Ureter (tissue), 1 donor: ENCODE data around the gene FREM2. TPM values are rescaled to one million over a fixed set of nuclear protein-coding genes. Genes with fewer than 3 reads are reported as not detected.

Experiments used
- DNase-seq: peaks from one replicate; pipeline ENCODE4 v3.0.0-alpha.2; 2020; ENCODE audit warnings: low spot score
- total RNA-seq: library from RNA; stranded (reverse); gene quantifications from one replicate; pipeline ENCODE4 v1.2.4, GENCODE V29; 2023
- donor health status: DM: yes; HTN: yes; CAD: no.

FREM2 gene, protein sequence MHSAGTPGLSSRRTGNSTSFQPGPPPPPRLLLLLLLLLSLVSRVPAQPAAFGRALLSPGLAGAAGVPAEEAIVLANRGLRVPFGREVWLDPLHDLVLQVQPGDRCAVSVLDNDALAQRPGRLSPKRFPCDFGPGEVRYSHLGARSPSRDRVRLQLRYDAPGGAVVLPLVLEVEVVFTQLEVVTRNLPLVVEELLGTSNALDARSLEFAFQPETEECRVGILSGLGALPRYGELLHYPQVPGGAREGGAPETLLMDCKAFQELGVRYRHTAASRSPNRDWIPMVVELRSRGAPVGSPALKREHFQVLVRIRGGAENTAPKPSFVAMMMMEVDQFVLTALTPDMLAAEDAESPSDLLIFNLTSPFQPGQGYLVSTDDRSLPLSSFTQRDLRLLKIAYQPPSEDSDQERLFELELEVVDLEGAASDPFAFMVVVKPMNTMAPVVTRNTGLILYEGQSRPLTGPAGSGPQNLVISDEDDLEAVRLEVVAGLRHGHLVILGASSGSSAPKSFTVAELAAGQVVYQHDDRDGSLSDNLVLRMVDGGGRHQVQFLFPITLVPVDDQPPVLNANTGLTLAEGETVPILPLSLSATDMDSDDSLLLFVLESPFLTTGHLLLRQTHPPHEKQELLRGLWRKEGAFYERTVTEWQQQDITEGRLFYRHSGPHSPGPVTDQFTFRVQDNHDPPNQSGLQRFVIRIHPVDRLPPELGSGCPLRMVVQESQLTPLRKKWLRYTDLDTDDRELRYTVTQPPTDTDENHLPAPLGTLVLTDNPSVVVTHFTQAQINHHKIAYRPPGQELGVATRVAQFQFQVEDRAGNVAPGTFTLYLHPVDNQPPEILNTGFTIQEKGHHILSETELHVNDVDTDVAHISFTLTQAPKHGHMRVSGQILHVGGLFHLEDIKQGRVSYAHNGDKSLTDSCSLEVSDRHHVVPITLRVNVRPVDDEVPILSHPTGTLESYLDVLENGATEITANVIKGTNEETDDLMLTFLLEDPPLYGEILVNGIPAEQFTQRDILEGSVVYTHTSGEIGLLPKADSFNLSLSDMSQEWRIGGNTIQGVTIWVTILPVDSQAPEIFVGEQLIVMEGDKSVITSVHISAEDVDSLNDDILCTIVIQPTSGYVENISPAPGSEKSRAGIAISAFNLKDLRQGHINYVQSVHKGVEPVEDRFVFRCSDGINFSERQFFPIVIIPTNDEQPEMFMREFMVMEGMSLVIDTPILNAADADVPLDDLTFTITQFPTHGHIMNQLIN (N-terminal part only)
- total RNA-seq, result 12.4 TPM

DNA sequence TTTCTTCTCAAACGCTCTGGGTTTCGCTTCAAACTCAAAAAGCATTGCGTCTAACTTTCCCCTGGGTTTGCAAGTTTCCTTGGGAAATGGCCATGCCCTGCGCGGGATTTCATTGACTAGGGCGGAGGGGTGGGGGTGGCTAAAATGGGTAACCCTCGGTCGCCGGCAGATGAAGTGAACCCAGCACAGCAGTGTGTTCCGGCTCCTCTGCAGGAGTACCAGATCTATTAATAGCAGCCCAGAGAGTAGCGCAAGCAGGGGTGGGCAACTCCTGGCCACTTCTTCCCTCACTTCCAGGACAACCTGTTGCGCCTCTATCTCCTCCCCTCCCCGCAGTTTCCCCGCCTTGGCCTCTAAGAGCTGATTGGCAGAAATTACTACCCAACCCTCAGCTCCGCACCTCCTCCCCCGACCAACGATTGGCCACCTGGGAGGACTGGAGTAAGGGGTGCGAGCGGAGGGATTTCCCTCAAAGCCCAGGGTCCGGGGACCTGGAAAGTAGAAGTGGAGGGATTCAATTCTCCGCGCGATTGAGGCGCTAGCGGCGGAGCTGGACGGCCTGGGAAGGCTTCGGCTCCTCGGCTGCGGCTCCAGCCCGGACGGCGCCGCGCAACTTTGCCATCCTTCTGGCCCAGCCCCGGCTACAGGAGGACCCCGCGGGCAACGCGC, at the start of gene FREM2:
TSS of gene FREM2 (plus strand) at position 501 of the 669 bp plus-strand sequence. CDS start 268 bp downstream, outside the sequence.
- DNase-seq, result peak; percentile 52

DNA sequence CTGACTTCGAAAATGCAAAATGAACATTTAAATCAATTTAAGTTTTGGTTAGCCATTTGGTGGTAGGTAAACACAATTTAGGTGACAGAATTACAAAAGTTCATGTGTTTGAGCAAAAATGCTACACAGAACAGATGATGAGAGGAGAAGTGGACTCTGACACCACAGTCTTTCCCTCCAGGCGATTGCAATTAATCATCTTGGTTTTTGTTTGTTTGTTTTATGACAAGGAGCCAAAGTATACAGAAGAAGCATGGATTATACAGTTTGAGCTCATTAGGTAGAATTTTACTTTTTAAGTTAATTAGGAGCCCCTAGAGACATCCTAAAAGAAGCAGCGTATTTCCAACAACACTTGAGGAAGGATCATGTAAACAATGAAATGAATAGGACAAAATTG, 49.3 kb upstream of the FREM2 start:
- DNase-seq, result no peak

DNA sequence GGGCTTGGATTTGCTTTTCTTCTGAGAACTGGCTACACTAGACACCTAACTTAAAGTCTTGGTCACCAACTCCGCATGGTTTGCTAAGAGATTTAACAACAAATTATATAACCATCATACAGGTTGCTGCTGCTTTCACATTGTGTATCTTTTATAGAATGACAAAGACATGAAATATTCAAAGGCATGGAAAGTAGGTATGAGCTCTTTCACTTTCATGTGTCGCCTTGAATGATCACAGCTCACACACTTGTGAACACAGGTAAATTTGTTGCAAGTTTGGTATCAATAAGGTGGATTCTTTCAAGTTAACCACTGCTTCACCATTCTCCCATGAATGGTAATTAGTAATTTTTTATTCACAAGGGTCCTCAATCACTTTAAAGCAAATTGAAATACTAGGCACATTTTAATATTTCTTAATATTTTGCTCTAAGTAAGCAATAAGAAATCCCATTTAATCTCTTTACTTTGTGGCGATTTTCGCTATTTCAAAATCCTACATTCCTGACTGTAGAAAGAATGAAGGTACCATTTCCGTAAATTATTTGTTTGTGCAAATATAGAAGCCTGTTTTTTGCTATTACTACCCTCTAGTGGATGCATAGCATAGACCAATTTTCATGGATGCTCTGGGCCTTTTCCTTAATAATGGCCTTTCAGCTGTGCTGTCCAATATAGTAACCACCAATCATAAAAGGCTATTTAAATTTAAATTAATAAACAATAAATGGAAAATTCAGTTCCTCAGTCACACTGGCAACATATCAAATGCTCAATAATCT, 45.5 kb upstream of the FREM2 start:
- DNase-seq, result no peak

DNA sequence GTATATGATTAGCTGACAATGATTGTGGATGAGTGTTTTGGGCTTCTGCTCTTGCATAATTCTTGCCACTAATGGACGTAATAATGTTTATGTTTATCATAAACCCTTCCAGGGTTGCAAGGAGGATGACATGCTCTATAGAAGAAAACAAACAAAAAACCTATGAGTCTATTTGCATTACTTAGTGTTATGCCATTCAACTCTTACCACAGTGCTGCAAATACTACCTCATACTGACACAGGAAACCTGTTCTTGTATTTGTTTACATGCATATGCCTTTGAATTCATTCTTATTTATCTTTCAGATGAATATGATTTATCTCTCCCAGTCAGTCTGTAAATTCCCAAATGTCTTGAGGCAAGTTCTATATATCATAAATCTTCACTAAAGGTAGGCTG, 39.6 kb upstream of the FREM2 start:
- DNase-seq, result no peak

DNA sequence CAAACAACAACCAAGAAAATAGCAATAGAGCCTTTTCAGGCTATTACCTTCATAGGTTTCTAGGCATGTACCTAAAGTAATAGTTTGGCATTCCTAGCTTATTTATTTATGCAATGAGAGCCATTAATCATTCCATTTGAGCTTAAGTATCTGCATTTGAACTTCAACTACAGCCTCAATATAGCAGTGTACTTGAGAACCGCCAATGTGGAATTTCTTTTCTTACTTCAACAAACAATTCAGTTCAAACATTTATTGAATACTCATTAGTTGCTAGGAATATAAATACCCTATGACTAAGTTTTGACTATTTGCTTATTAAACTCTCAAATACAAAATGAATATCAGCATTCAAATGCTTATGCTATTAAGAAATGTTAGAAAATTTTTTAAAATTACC, 38.0 kb upstream of the FREM2 start:
- no peak for DNase-seq

DNA sequence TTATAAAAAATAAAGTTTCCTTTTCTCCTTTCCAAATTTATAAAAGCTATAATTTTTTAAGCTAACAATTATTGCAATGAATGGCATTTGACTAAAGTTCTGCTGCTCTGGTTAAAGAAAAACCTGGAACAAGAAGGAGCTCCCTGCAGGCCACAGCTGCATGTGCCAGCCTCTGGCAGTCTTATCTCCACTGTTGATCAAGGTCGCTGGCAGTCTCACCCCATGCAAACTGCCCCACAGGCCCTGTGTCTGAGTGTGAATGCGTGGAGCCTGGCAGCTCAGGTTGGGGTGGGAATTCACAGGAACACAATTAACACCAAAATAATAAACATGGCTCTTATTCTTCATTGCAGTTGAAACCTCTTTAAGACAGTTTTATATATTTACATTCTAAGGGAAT, 30.2 kb upstream of the FREM2 start:
- no peak for DNase-seq

DNA sequence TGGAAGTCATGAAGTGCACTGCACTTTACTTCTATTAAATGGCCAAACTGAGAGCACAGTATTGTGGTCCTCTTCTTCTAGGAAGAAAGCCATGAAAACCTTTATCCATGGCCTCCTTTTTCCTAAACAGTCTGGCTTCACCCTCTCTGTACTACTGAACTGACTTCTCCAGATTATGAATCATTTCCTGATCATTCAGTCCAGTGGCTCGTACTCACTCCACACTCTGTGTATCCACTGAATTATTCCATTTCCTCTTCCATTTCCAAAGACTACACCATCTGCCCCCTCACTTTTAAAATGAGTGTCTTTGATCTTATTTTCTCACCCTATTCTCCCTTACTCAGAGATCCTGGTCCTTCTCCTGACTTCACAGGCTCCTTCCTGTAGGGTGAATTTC, 29.7 kb upstream of the FREM2 start:
- DNase-seq, result no peak

DNA sequence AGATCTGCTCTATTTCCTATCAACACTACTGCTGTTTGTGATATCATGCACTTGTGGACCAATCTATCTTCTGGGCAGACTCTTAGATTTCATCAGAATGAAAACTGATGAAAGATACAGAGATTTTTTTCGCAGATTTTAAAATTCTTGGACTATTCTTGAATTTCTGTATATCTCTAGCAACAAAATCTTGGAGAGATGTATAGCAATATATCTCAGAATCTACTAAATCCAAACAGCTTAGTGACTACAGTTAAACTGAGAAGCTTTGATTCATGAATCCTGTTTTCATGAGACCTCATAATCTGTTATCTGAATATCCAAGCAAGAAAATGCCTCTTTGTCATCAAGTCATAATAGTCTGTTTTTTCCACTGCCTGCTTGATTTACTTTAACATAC, 28.0 kb upstream of the FREM2 start:
- no peak for DNase-seq

DNA sequence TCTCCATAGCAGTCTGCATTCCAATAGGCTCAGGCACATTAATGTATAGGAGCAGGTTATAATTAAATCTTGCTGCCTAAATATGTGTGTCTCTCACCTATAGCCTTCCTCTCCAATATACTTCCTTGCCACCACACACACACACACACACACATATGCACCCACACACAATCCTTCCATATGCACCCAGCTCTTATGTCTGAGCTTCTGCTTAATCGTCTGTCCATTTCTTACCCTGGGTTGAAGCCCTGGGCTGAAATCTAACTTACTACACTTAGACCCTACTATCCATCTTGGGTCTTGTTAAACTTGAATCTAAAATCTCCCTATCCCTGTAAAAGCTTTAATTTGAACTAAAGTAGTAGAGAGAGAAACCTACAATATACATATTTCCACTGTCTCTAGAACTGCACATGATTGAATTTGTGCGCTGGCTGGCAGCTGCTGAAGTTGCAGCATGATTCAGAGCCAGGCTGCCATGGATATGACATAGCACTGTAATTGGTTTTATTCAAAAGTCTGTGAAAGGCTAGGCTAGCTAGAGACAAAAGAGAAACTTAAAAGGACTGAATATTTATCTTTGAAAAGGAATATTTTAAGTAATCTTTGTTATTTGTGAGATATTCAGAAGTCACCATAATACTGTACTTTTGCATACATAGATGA, 25.7 kb upstream of the FREM2 start:
- DNase-seq, result no peak

DNA sequence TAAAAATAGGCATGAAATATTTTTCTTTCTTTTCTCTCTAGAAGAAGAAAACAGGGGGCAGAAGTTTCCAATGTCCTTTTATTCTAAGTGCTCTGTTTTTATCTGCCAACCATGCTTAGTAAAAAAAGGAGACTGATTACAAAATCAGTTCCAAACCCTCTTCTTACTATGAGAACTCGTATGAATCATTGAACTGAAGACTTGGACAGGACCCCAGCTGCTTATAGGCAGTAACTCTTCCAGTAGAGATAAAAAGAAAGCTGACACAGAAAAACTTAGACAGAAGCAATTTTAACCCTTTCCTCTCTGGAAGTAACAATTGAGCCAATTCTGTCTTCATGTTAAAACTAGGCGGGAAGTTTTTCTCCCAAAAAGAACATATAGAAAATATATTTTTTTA, 24.5 kb upstream of the FREM2 start:
- no peak for DNase-seq

DNA sequence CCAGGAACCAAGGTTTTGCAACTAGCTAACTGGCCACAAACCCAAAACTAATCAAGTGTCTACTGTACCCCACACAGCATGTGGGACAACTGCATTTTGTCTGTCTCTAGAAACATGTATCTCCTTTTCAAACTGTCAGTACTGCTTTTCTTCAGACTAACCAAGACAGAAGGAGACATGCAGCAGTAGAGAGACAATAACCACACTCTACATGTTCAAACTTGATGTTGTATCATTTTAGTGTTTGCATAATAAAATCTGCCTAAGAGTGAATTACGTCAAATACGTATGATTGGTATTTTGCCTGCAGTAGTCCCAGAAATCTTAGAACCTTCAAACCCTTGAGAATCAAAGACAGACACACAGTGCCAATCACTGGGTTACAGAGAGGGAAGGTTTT, 22.0 kb upstream of the FREM2 start:
- no peak for DNase-seq

DNA sequence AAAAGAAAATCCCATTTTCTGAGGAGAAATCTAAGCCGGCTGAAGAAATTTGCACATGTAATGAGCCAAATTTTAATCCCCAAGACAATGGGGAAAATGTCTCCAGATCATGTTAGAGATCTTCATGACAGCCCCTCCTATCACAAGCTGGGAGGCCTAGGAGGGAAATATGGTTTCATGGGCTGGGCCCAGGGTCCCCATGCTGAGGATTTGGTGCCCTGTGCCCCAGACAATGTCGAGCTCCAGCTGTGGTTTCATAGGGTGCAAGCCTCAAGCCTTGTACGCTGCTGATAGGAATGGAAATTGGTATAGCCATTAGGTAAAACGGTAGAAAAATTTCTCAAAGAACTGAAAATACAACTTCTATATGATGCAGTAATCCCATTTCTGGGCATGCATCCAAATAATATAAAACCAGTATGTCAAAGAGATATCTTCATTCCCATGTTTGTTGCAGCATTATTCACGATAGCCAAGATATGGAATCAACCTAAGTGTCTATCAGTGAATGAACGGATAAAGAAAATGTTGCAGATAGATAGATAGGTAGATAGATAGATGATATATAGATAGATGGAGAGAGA, 19.3 kb upstream of the FREM2 start:
- no peak for DNase-seq

DNA sequence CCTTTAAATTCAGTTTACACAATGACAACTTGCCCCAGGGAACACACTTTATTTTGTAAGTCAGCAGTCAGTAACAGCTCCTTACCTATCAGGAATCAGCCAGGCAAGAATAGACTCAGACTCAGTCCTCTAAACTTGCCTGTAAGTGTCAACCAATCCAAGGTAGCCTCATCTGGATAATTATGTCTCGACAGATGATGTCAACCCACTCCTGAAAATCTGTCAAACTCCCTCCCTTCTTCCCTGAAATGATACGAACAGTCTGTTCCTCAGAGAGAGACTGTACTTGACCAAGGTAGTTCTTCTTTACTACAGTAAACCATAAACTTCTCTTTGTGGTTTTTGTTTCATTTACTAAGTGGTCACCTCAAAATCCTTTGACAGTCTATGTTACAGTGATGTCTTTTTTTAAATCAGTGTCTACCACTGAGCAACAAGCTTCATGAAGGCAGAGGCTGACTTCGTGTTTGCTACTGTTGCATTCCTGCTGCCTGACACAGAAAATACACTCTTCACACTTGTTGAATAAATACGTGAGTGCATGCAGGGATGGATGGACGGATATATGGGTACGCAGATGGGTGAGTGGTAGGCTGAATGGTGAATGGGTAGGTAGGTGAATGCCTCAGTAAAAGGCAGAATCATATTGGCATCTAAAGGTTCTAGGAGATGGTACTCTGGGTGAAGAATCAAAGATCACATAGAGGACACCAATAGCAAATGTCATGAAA, 17.5 kb upstream of the FREM2 start:
- DNase-seq, result no peak

DNA sequence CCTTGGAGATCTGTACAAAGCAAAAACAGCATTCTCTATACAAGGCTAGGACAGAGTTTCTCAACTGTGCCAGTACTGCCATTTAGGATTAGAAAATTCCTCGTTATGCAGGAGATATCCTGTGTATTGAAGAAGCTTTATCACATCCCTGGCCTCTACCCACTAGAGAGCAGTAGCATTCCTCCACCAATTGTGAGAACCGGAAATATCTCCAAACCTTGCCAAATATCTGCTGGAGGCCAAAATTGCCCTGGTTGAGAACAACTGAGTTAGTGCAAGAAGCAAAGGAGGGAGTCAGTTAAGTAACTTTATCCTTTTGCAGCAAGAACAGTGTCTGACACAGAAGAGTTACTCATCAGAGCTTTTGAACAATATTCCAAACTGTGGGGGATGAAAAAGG, 16.2 kb upstream of the FREM2 start:
- no peak for DNase-seq

DNA sequence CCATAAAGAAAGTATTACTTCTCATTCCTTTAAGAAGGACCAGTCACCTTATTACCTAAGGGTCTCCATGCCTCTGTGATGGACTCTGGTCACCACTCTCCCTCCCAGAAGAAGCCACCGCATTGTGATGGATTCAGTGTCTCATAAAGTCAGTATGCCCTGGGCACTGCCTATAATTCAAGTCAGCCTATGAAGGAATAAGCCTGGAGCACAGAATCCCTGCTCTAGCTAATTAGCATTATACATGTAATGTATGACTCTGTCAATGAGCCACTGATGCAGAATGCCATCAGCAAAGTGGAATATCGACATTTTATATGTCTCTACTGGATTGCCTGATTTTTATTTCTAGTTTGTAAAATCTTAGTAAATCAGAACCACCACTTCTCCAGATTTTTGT, 14.9 kb upstream of the FREM2 start:
- DNase-seq, result no peak

DNA sequence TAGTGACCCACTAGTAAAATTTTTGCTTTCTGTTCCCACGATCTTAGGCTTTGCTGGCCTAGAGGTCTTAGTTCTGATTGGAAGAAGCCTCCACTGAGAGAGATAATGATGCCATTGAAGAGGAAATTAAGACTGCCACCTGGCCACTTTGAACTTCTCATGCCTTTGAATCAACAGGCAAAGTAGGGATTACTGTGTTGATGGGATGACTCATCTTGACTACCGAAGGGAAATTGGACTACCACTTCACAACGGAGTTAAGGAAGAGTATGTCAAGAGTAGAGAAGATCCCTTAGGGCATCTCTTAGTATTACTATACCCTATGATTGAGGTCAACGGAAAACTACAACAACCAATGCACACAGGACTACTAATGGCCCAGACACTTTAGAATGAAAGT, 12.7 kb upstream of the FREM2 start:
- no peak for DNase-seq

DNA sequence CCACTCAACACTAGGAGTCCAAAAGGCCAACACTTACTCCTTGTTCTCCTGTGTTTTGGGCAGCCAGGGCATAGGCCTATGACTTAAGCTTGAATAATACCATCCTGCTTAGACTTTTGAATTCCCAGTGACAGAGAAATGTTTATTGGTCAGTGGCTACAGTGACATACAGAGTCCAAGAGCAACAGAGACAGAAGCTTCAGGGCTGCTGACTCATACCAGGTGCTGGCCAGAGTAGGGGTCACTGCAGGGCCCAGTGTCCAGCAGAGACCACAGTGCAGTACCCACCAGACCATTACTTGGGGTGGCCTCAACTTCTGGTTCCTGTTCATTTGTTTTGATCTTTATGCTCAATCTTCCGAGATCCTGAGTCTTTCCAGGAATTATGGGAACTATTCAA, 6.0 kb upstream of the FREM2 start:
- no peak for DNase-seq

DNA sequence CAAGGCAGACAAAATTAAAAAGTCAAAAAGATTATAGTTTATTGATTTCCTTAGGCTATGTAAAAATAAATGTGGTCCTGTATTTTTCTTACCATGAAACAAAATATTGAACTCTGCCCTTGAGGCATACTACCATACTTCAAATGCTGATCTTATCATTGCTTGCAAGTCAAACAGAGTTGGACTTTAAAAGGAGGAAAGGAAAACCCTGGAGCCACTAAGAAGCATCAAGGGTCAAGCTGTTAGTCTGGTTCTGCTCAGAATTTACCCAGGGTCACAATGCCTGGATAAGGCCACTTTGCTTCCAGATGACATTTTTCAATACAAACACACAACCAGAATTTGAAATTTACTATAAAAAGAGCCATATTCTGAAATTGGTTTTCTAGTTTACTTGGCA, 2.2 kb upstream of the FREM2 start:
- no peak for DNase-seq

DNA sequence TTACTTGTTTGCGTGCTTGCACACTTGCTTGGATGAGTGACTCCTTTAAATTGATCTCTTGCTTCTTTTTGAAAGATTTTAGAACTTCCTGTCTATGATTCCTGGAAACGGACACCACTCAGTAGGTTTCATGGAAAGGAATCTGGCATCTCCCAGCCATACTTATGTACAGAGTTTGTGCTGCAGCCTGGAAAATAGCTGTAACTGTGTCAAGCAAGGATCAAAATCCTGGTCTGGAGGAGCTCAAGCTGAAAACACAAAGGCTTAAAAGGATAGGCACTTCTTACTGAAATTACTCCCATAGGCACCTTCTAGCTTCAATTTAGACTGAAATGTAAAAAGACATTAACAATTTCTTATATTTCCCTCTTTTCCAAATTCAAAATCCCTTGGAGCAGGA, 1.4 kb upstream of the FREM2 start:
- no peak for DNase-seq
